ENCODE measurements around the gene CCRL2. TPM values are rescaled to one million over a fixed set of nuclear protein-coding genes. Genes with fewer than 3 reads are reported as not detected.

Gene CCRL2
- total and polyA plus RNA-seq, 9 of the 15 experiments (the other 6 are each of a cell fraction or from before 2014, with no cell fraction given) = 3.4 to 5.7 (median 4.0) TPM

GRCh38 chr3:46406788-46407611 lies at the start of gene CCRL2, which contains the start of gene CCR5AS (continued):
- TF ChIP-seq ZNF212 (CRISPR knock-in tag; IDR thresholded peaks at IDR 0.05) (0 out of 2 replicates have a peak, but pooled peaks have one; percentile 25), HDAC8 (tag; IDR thresholded peaks at IDR 0.05) (peak; percentile 27; the same call in 1 of the 2 replicates), ZNF133 (CRISPR knock-in tag; IDR thresholded peaks at IDR 0.05) (no peak; the same call in 1 of the 2 replicates), DNMT1 (IDR thresholded peaks at IDR 0.05) (no peak), TAF1 (IDR thresholded peaks at IDR 0.05; ENCODE audit: control insufficient read depth, extremely low read depth, insufficient read depth, low read length, severe bottlenecking) (peak; percentile 58), STAG1 (CRISPR knock-in tag; IDR thresholded peaks at IDR 0.05; ENCODE audit: borderline replicate concordance) (no peak), HNRNPH1 (optimal IDR thresholded peaks at IDR 0.05; ENCODE audit: low read depth, low read length) (no peak), SMARCE1 (IDR thresholded peaks at IDR 0.05) (peak; percentile 90), RREB1 (CRISPR knock-in tag; IDR thresholded peaks at IDR 0.05) (peak; percentile 77), ZNF407 (IDR thresholded peaks at IDR 0.05; ENCODE audit: low read depth) (no peak), KAT8 (IDR thresholded peaks at IDR 0.05; ENCODE audit: low read depth) (no peak), JUNB (CRISPR knock-in tag; conservative IDR thresholded peaks at IDR 0.05) (no peak), MAX (CRISPR knock-in tag; IDR thresholded peaks at IDR 0.05) (peak; percentile 91)
